HCT116 (cell line): ENCODE data around the gene MRPL11. TPM values are rescaled to one million over a fixed set of nuclear protein-coding genes. Genes with fewer than 3 reads are reported as not detected.

Experiments
- ATAC-seq: fragments of 200-7000 bp; cut with Tn5 transposase; 2 replicates; pipeline ENCODE4 v1.9.1; 2020; ENCODE audit warnings: mild to moderate bottlenecking, moderate library complexity
- BruUV-seq: library from RNA; stranded (reverse); fragments of 400-500 nt; replicated peaks from 2 replicates; lab custom pipeline; 2021; lab: Mats Ljungman, UMichigan
- CTCF ChIA-PET: fragments of 300-600 bp; sonication (Branson Sonifier 250); formaldehyde crosslinking; loops from one replicate; lab custom pipeline; 2021; ENCODE audit warnings: antibody characterized with exemption; lab: Charles Lee
- POLR2A ChIA-PET: fragments of 300-600, 350-600 bp; sonication (Branson Sonifier 250); formaldehyde crosslinking; loops from one replicate; lab custom pipeline; 2021; ENCODE audit warnings: antibody characterized with exemption; lab: Charles Lee
- RAD21 ChIA-PET, 2 experiments: fragments of 300-600 bp; sonication (Branson Sonifier 250); formaldehyde crosslinking; loops; one replicate each; lab custom pipeline; 2023; ENCODE audit warnings: low total read pairs in 2 of 2; ENCODE audit not compliant: uncharacterized antibody in 2 of 2, unreplicated experiment in 2 of 2, low non-redundant PET in 1 of 2; lab: Charles Lee
- DNase-seq: peaks from one replicate; pipeline ENCODE4 v3.0.0-alpha.2; 2010; ENCODE audit warnings: low read depth, low spot score
- H2AFZ ChIP-seq: fragments of 200-600 bp; shearing (Covaris generic), sonication (generic); 2 replicates; pipeline ENCODE4 v1.6.1; 2017; ENCODE audit warnings: low read depth, mixed run types, mixed read lengths, antibody characterized with exemption, low read length; ENCODE audit not compliant: poor library complexity, severe bottlenecking
- H3K27ac ChIP-seq: 2 replicates; pipeline ENCODE4 v1.5.1; 2012; ENCODE audit warnings: low read depth, low read length
- H3K27me3 ChIP-seq: fragments of 200-600 bp; sonication (generic); 2 replicates; pipeline ENCODE4 v1.6.1; 2016; ENCODE audit warnings: mixed run types, low read length, mixed read lengths; ENCODE audit not compliant: insufficient read depth
- H3K36me3 ChIP-seq, 2 experiments: fragments of 200-500 bp in 1 of 2; fragments of 200-600 bp in 1 of 2; sonication (Bioruptor generic) in 1 of 2; sonication (generic) in 1 of 2; 2 replicates each; pipeline versions ENCODE4 v1.5.1 to v1.6.1; 2014 to 2016; ENCODE audit warnings: low read length in 2 of 2, inconsistent platforms in 1 of 2, mixed read lengths in 1 of 2, mixed run types in 1 of 2; ENCODE audit not compliant: insufficient read depth in 2 of 2, control insufficient read depth in 1 of 2
- H3K4me1 ChIP-seq, 2 experiments: fragments of 200-600 bp in 1 of 2; sonication (generic) in 1 of 2; 2 replicates each; pipeline versions ENCODE4 v1.5.1 to v1.6.1; 2012 to 2017; ENCODE audit warnings: low read length in 2 of 2, inconsistent platforms in 1 of 2, mild to moderate bottlenecking in 1 of 2, mixed read lengths in 1 of 2, mixed run types in 1 of 2, moderate library complexity in 1 of 2; ENCODE audit not compliant: insufficient read depth in 2 of 2, control insufficient read depth in 1 of 2
- H3K4me2 ChIP-seq: fragments of 200-600 bp; sonication (generic); 2 replicates; pipeline ENCODE4 v1.6.1; 2017; ENCODE audit warnings: mixed run types, low read length, mixed read lengths
- H3K4me3 ChIP-seq, 2 experiments: fragments of 200-600 bp in 1 of 2; sonication (generic) in 1 of 2; replicated peaks in 1 of 2; 2 replicates each; pipeline ENCODE4 v1.5.1; 2011 to 2016; ENCODE audit warnings: low read length in 2 of 2, control low read depth in 1 of 2, low read depth in 1 of 2, mild to moderate bottlenecking in 1 of 2, mixed read lengths in 1 of 2, mixed run types in 1 of 2
- H3K79me2 ChIP-seq: fragments of 200-600 bp; sonication (generic); 2 replicates; pipeline ENCODE4 v1.6.1; 2017; ENCODE audit warnings: mild to moderate bottlenecking, mixed run types, low read length, moderate library complexity, mixed read lengths; ENCODE audit not compliant: insufficient read depth
- H3K9ac ChIP-seq: fragments of 200-600 bp; sonication (generic); 2 replicates; pipeline ENCODE4 v1.6.1; 2016; ENCODE audit warnings: low read length, mixed read lengths
- H3K9me2 ChIP-seq: fragments of 200-600 bp; sonication (generic), shearing (Covaris generic); 2 replicates; pipeline ENCODE4 v1.6.1; 2017; ENCODE audit warnings: mixed run types, mild to moderate bottlenecking, moderate library complexity; ENCODE audit not compliant: insufficient read depth
- H3K9me3 ChIP-seq, 2 experiments: fragments of 200-500 bp in 1 of 2; fragments of 200-600 bp in 1 of 2; sonication (Bioruptor generic) in 1 of 2; sonication (generic) in 1 of 2; 2 replicates each; pipeline ENCODE4 v1.6.1; 2014 to 2017; ENCODE audit warnings: low read length in 2 of 2, mixed read lengths in 2 of 2, inconsistent platforms in 1 of 2, low read depth in 1 of 2, mild to moderate bottlenecking in 1 of 2, mixed run types in 1 of 2, moderate library complexity in 1 of 2; ENCODE audit not compliant: control insufficient read depth in 1 of 2, insufficient read depth in 1 of 2
- H4K20me1 ChIP-seq: fragments of 200-600 bp; sonication (generic), shearing (Covaris generic); 2 replicates; pipeline ENCODE4 v1.6.1; 2017; ENCODE audit warnings: mixed run types, mild to moderate bottlenecking, moderate library complexity; ENCODE audit not compliant: insufficient read depth
- YY1 ChIP-seq: IDR thresholded peaks from 2 replicates; pipeline ENCODE4 v1.6.1; 2011; ENCODE audit warnings: low read length, low read depth, moderate library complexity, mild to moderate bottlenecking; ENCODE audit not compliant: insufficient replicate concordance; ENCODE audit errors: extremely low read depth
- intact Hi-C: fragments of 100-400 bp; cut with micrococcal nuclease; formaldehyde crosslinking; loops from 2 replicates; pipeline ENCODE4 v1.10.0; 2022
- total RNA-seq: library from RNA; stranded (reverse); gene quantifications from one replicate; pipeline ENCODE4 v1.2.1, GENCODE V29; 2021; ENCODE audit not compliant: unreplicated experiment
- TF ChIP-seq, protein P1 (sequence below), 3 experiments: fragments of 200-600 bp in 1 of 3; sonication (generic) in 1 of 3; IDR thresholded peaks in 2 of 3; conservative IDR thresholded peaks in 1 of 3; 2 replicates each; pipeline ENCODE4 v1.5.1; 2012 to 2017; ENCODE audit warnings: low read depth in 2 of 3, low read length in 2 of 3, antibody characterized with exemption in 1 of 3, borderline replicate concordance in 1 of 3, control low read depth in 1 of 3, mild to moderate bottlenecking in 1 of 3, mixed read lengths in 1 of 3, mixed run types in 1 of 3, moderate library complexity in 1 of 3; ENCODE audit not compliant: insufficient read depth in 1 of 3

The MRPL11 gene
- total RNA-seq, 1 experiment from 2014 or later = 126 TPM

DNA sequence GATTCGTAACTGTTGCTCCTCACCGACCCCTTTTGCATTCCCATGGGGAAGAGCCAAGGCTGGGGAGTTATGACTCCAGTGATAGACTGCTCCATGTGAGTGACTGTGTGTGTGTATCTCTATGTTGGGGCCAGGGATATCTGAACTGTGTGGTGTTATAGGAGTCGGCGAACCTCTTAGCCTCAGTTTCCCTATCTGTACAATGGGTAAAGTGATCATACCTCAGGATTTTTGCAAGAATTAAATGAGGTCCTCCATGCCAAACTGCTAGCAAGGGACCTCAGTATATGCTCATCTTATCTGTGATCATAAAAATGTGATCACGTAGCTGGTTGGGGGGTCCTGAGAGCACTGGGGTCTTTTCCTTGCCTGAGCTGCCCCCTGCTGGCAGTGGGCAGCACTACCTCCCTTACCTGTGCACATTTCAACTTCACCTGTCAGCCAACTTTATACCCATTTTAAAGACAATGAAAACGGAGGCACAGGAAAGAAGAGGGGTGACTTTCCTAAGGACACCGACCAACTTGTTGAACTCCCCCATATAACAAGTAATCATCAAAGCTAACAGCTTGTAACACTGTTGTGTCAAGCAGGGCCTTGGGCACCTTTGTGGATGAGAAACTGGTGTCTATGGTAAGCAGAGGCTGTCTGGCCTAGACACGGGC is 40.2 kb upstream of the MRPL11 start:
- POLR2A ChIA-PET = interaction anchor here (1.8 to 2.9 kb wide), 2 partner anchors 9 to 12 kb away, joined by 13 to 17 read pairs; partner anchors contain the start of gene PELI3

More for the DNA sequence above, 40.2 kb upstream of the MRPL11 start:
- Histone ChIP-seq H3K4me1 (peaks cover 8 to 17% of the 10 kb centered on the region in 2 experiments; a peak in 1 of 4 replicates), H3K4me3 (peak overlapping the region; percentile 86 to 88), H3K9ac (peak overlapping the region; percentile 95), H3K27ac (peak overlapping the region; percentile 79), H3K9me3 (no peaks in the 10 kb centered on the region), H3K36me3 (0 out of 4 replicates have a peak, but pooled peaks cover 0 to 3% of the 10 kb centered on the region in 2 experiments), H3K27me3 (no peaks in the 10 kb centered on the region), H2AFZ (no peak overlapping the region), H3K9me2 (no peaks in the 10 kb centered on the region), H3K4me2 (peak overlapping the region; percentile 89), H4K20me1 (no peaks in the 10 kb centered on the region), H3K79me2 (peaks cover 6% of the 10 kb centered on the region; the same call in 1 of the 2 replicates)
- CTCF ChIA-PET = interaction anchor here (0.5 to 1.1 kb wide), 5 partner anchors 10 to 199 kb away, joined by 3 to 7 read pairs (median 4); partner anchors contain the start of genes MRPL11, PELI3 and RBM4B
- BruUV-seq = no TSS peak
- ATAC-seq (no peak), DNase-seq (peak; percentile 27)
- TF ChIP-seq, protein P1, sequence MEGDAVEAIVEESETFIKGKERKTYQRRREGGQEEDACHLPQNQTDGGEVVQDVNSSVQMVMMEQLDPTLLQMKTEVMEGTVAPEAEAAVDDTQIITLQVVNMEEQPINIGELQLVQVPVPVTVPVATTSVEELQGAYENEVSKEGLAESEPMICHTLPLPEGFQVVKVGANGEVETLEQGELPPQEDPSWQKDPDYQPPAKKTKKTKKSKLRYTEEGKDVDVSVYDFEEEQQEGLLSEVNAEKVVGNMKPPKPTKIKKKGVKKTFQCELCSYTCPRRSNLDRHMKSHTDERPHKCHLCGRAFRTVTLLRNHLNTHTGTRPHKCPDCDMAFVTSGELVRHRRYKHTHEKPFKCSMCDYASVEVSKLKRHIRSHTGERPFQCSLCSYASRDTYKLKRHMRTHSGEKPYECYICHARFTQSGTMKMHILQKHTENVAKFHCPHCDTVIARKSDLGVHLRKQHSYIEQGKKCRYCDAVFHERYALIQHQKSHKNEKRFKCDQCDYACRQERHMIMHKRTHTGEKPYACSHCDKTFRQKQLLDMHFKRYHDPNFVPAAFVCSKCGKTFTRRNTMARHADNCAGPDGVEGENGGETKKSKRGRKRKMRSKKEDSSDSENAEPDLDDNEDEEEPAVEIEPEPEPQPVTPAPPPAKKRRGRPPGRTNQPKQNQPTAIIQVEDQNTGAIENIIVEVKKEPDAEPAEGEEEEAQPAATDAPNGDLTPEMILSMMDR (IDR thresholded peaks at IDR 0.05 in 2 of 3, conservative IDR thresholded peaks at IDR 0.05 in 1 of 3; ENCODE audit: borderline replicate concordance in 1 of 3, insufficient read depth in 1 of 3, low read depth in 2 of 3, low read length in 2 of 3) = peak in 2 of 3 experiments; percentile 94 to 99; a peak in 4 of 6 replicates
- TF ChIP-seq YY1 = no peak
- intact Hi-C loops = loop anchor here (1.0 kb wide), 2 partner anchors 13 to 71 kb away; partner anchors contain the start of gene PELI3
- RAD21 ChIA-PET = no interaction called here
